Glutamatergic neuron (in vitro differentiated cells): ENCODE measurements around the gene LGI4. TPM values are rescaled to one million over a fixed set of nuclear protein-coding genes. Genes with fewer than 3 reads are reported as not detected.
"Not testable (repeated sequence)": the region's sequence is repeated elsewhere in the genome, so short reads cannot be mapped to it uniquely, and the experiment has no call there.

Experiments
- DNase-seq: peaks from one replicate; pipeline ENCODE4 v3.0.0; 2022
- H3K27ac Mint-ChIP-seq: one replicate; pipeline ENCODE4 v1.8.0; 2020; ENCODE audit warnings: mild to moderate bottlenecking, mixed read lengths, inconsistent platforms; ENCODE audit not compliant: unreplicated experiment
- H3K27me3 Mint-ChIP-seq: one replicate; pipeline ENCODE4 v1.8.0; 2020; ENCODE audit warnings: mild to moderate bottlenecking, moderate library complexity, mixed read lengths, inconsistent platforms; ENCODE audit not compliant: unreplicated experiment
- H3K36me3 Mint-ChIP-seq: one replicate; pipeline ENCODE4 v1.8.0; 2020; ENCODE audit warnings: mild to moderate bottlenecking, mixed read lengths, inconsistent platforms; ENCODE audit not compliant: unreplicated experiment
- H3K4me1 Mint-ChIP-seq: one replicate; pipeline ENCODE4 v1.8.0; 2020; ENCODE audit warnings: mild to moderate bottlenecking, low read depth, mixed read lengths, inconsistent platforms; ENCODE audit not compliant: unreplicated experiment
- H3K4me3 Mint-ChIP-seq: one replicate; pipeline ENCODE4 v1.8.0; 2020; ENCODE audit warnings: mild to moderate bottlenecking, mixed read lengths, inconsistent platforms; ENCODE audit not compliant: unreplicated experiment
- H3K9me3 Mint-ChIP-seq: one replicate; pipeline ENCODE4 v1.8.0; 2020; ENCODE audit warnings: mild to moderate bottlenecking, moderate library complexity, mixed read lengths, inconsistent platforms; ENCODE audit not compliant: unreplicated experiment
- total RNA-seq: library from RNA; stranded (reverse); fragmentation: NEBNext Ultra II Directional; extraction: Animal tissue kit (Norgen Biotek cat#: 25700); gene quantifications from one replicate; pipeline ENCODE4 v1.2.1, GENCODE V29; 2021; ENCODE audit not compliant: unreplicated experiment
- TF ChIP-seq, protein P1 (sequence below): fragments of 200-600 bp; sonication (generic); IDR thresholded peaks from one replicate; pipeline ENCODE4 v1.5.0; 2021; ENCODE audit not compliant: partially characterized antibody, unreplicated experiment

LGI4 gene
- total RNA-seq, 1 donor from 2014 or later, result 14.4 TPM

DNA sequence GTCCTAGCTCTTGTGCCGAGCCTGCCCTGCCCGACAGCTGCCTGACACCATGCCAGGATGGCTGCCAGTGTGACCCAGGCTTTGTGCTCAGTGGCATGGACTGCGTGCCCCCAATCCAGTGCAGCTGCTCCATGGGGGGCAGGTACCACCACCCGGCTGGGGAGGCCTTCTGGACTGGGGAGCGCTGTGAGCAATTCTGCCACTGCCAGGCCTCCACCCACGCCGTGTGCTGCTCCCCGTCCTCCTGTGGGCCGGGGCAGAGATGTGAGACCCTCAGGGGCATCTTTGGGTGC is 28.6 kb downstream of the LGI4 start:
- Mint-ChIP-seq H3K9me3 (peaks cover 3% of the 10 kb centered on the region), H3K27ac (no peak overlapping the region), H3K36me3 (no peaks in the 10 kb centered on the region), H3K27me3 (no peaks in the 10 kb centered on the region), H3K4me1 (peaks cover 4% of the 10 kb centered on the region), H3K4me3 (no peak overlapping the region)
- TF ChIP-seq, protein P1, sequence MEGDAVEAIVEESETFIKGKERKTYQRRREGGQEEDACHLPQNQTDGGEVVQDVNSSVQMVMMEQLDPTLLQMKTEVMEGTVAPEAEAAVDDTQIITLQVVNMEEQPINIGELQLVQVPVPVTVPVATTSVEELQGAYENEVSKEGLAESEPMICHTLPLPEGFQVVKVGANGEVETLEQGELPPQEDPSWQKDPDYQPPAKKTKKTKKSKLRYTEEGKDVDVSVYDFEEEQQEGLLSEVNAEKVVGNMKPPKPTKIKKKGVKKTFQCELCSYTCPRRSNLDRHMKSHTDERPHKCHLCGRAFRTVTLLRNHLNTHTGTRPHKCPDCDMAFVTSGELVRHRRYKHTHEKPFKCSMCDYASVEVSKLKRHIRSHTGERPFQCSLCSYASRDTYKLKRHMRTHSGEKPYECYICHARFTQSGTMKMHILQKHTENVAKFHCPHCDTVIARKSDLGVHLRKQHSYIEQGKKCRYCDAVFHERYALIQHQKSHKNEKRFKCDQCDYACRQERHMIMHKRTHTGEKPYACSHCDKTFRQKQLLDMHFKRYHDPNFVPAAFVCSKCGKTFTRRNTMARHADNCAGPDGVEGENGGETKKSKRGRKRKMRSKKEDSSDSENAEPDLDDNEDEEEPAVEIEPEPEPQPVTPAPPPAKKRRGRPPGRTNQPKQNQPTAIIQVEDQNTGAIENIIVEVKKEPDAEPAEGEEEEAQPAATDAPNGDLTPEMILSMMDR, result no peak
- DNase-seq, result no peak

DNA sequence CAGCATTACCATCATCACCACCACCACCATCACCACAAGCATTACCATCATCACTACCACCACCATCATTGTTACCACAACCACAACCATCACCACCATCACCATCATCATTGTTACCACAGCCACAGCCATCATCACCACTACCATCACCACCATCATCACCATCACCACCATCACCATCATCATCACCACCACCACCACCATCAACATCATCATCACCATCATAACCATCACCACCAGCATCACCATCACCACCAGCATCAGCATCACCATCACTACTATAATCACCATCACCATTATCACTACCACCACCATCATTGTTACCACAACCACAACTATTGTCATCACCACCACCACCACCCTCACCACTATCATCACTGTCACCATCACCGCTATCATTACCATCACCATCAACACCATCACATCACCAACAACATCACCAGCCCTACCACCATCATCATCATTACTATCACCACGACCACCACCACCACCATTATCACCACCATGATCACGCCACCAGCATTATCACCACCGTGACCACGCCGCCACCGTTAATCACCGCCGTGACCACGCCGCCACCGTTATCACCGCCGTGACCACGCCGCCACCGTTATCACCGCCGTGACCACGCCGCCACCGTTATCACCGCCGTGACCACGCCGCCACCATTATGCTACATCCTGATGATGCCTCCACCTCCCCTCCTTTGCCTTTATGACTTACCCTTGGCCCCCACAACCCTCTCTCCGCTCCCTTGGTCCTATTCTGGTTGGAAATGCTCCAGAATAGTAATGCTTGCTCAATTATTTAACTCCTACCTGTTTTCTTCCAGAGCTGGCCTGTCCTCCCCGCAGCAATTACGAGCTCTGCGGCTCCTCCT is 29.2 kb downstream of the LGI4 start:
- no peak for DNase-seq
- Mint-ChIP-seq H3K36me3 (no peaks in the 10 kb centered on the region), H3K4me3 (no peak overlapping the region), H3K9me3 (peaks cover 3% of the 10 kb centered on the region), H3K27me3 (no peaks in the 10 kb centered on the region), H3K27ac (no peak overlapping the region), H3K4me1 (peaks cover under 1% of the 10 kb centered on the region)
- TF ChIP-seq, protein P1, result no peak

DNA sequence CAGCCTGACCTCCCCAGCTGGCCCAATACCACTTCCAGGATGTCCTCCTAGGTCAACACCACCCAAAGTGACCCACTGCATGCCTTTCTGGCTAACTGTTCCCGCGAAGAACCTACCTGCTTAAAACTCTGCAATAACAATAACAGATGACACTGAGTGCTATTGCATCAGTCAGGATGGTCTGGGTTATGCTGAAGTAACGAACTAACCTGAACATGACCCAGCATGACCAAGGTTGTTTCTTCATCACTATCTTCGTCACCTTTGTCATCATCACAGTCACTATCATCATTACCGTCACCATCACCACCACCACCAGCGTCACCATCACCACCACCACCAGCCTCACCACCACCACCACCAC is 29.8 kb downstream of the LGI4 start:
- peaks cover 3% of the 10 kb centered on the region for H3K9me3 Mint-ChIP-seq
- no peak overlapping the region for H3K4me3 Mint-ChIP-seq
- TF ChIP-seq, protein P1, result no peak
- no peaks in the 10 kb centered on the region for H3K36me3 Mint-ChIP-seq
- no peak for DNase-seq
- no peaks in the 10 kb centered on the region for H3K27me3 Mint-ChIP-seq
- H3K27ac Mint-ChIP-seq, result no peak overlapping the region
- H3K4me1 Mint-ChIP-seq, result no peaks in the 10 kb centered on the region

DNA sequence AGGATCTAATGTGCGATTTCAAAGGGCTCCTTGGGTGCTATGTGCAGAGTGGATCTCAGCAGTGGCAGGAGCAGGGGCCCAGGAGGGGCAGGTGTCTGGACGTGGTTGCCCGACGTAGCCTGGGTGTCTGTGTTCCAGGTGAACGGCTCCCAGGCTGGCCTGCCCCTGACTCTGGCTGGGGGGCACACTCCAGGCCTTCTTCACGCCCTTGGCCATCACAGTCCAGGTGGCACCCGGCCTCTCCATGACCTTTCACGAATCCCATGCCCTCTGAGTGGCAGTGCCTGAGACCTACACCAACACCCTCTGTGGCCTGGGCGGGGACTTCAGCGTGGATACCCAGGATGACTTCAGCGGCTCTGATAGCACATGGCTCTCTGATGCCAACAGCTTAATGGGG is 30.5 kb downstream of the LGI4 start:
- Mint-ChIP-seq H3K36me3 (no peaks in the 10 kb centered on the region), H3K4me1 (no peaks in the 10 kb centered on the region), H3K9me3 (peaks cover 3% of the 10 kb centered on the region), H3K27me3 (no peaks in the 10 kb centered on the region), H3K27ac (no peak overlapping the region), H3K4me3 (no peak overlapping the region)
- TF ChIP-seq, protein P1, result no peak
- DNase-seq, result no peak

DNA sequence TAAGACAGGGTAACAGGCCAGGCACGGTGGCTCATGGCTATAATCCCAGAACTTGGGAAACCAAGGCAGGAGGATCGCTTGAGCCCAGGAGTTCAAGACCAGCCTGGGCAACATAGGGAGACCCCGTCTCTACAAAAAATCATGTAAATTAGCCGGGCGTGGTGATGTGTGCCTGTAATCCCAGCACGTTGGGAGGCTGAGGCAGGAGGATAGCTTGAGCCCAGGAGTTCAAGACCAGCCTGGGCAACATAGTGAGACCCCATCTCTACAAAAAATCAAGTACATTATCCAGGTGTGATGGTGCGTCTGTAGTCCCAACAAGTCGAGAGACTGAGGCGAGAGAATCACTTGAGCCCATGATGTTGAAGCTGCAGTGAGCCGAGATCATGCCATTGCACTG is 31.2 kb downstream of the LGI4 start:
- H3K36me3 Mint-ChIP-seq, H3K27ac Mint-ChIP-seq, DNase-seq, H3K4me1 Mint-ChIP-seq, H3K27me3 Mint-ChIP-seq, H3K4me3 Mint-ChIP-seq, H3K9me3 Mint-ChIP-seq: not testable (repeated sequence)

DNA sequence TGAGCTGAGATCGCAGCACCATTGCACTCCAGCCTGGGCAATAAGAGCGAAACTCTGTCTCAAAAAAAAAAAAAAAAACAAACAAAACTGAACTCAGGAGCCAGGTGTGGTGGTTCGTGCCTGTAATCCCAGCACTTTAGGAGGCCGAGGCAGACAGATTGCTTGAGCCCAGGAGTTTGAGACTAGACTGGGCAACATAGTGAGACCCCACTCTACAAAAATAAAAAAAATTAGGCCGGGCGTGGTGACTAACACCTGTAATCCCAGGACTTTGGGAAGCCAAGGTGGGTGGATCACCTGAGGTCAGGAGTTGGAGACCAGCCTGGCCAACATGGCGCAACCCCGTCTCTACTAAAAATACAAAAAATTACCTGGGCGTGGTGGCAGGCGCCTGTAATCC is 32.9 kb downstream of the LGI4 start:
- H3K4me1 Mint-ChIP-seq, H3K36me3 Mint-ChIP-seq, H3K27ac Mint-ChIP-seq, H3K9me3 Mint-ChIP-seq, H3K27me3 Mint-ChIP-seq, H3K4me3 Mint-ChIP-seq, DNase-seq: not testable (repeated sequence)
